Neural cell (in vitro differentiated cells): Measurements from ENCODE around the gene CLCNKB. TPM values are rescaled to one million over a fixed set of nuclear protein-coding genes. Genes with fewer than 3 reads are reported as not detected.
A peak's percentile ranks its signal among the peaks of the same experiment; 100 is the strongest.
"Not testable (repeated sequence)": the region's sequence is repeated elsewhere in the genome, so short reads cannot be mapped to it uniquely, and the experiment has no call there.

ENCODE experiments used
- H2AFZ ChIP-seq: fragments of 200-600, 300-800 bp; sonication (generic), shearing (Covaris generic); 2 replicates; pipeline ENCODE4 v1.6.0; 2014; ENCODE audit warnings: low read depth, mild to moderate bottlenecking, antibody characterized with exemption, low read length, moderate library complexity
- H3F3A ChIP-seq: fragments of 200-600 bp; shearing (Covaris generic); 2 replicates; pipeline ENCODE4 v1.6.1; 2016; ENCODE audit warnings: mild to moderate bottlenecking, moderate library complexity, mixed read lengths, antibody characterized with exemption, low read length; ENCODE audit not compliant: insufficient read depth, poor library complexity, severe bottlenecking
- H3K27ac ChIP-seq: fragments of 200-600, 300-800 bp; sonication (generic), shearing (Covaris generic); 2 replicates; pipeline ENCODE4 v1.5.1; 2014; ENCODE audit warnings: mild to moderate bottlenecking, low read length, moderate library complexity
- H3K27me3 ChIP-seq: fragments of 300-800, 200-600 bp; sonication (generic), shearing (Covaris generic); 2 replicates; pipeline ENCODE4 v1.6.0; 2014; ENCODE audit warnings: mild to moderate bottlenecking, low read depth, low read length, moderate library complexity; ENCODE audit not compliant: insufficient read depth
- H3K36me3 ChIP-seq: fragments of 300-800, 200-600 bp; sonication (generic), shearing (Covaris generic); 2 replicates; pipeline ENCODE4 v1.5.1; 2014; ENCODE audit warnings: mild to moderate bottlenecking, antibody characterized with exemption, low read length, moderate library complexity; ENCODE audit not compliant: insufficient read depth
- H3K4me2 ChIP-seq: fragments of 300-800, 200-600 bp; sonication (generic), shearing (Covaris generic); 2 replicates; pipeline ENCODE4 v1.6.0; 2014; ENCODE audit warnings: mild to moderate bottlenecking, low read length
- H3K4me3 ChIP-seq: fragments of 300-800, 200-600 bp; sonication (generic), shearing (Covaris generic); 2 replicates; pipeline ENCODE4 v1.5.1; 2014; ENCODE audit warnings: mild to moderate bottlenecking, low read length, moderate library complexity
- H3K79me2 ChIP-seq: fragments of 200-600 bp; shearing (Covaris generic); replicated peaks from 2 replicates; pipeline ENCODE4 v1.6.0; 2014; ENCODE audit warnings: mild to moderate bottlenecking, low read length, moderate library complexity; ENCODE audit not compliant: insufficient read depth
- H3K9ac ChIP-seq: fragments of 300-800, 200-600 bp; sonication (generic), shearing (Covaris generic); 2 replicates; pipeline ENCODE4 v1.6.1; 2016; ENCODE audit warnings: mild to moderate bottlenecking, low read length, mixed read lengths
- H3K9me2 ChIP-seq: fragments of 200-600 bp; shearing (Covaris generic); 2 replicates; pipeline ENCODE4 v1.6.1; 2016; ENCODE audit warnings: mild to moderate bottlenecking, low read length, mixed read lengths; ENCODE audit not compliant: insufficient read depth
- H3K9me3 ChIP-seq: fragments of 200-600, 300-800 bp; sonication (generic), shearing (Covaris generic); 2 replicates; pipeline ENCODE4 v1.6.1; 2016; ENCODE audit warnings: mild to moderate bottlenecking, mixed run types, low read length, moderate library complexity, mixed read lengths
- H4K20me1 ChIP-seq: fragments of 200-600 bp; shearing (Covaris generic); 2 replicates; pipeline ENCODE4 v1.6.1; 2016; ENCODE audit warnings: mild to moderate bottlenecking, mixed run types; ENCODE audit not compliant: insufficient read depth
- EZH2 ChIP-seq: fragments of 200-600, 300-800 bp; shearing (Covaris generic), sonication (generic); IDR thresholded peaks from 2 replicates; pipeline ENCODE4 v1.6.1; 2014; ENCODE audit warnings: antibody characterized with exemption, low read length, borderline replicate concordance, mild to moderate bottlenecking; ENCODE audit not compliant: insufficient read depth, poor library complexity, severe bottlenecking
- MXI1 ChIP-seq: fragments of 450-650 bp; conservative IDR thresholded peaks from 2 replicates; pipeline ENCODE4 v1.6.1; 2014; ENCODE audit warnings: antibody characterized with exemption, mild to moderate bottlenecking; ENCODE audit not compliant: poor library complexity, severe bottlenecking
- RAD21 ChIP-seq: fragments of 450-650 bp; conservative IDR thresholded peaks from 2 replicates; pipeline ENCODE4 v1.6.1; 2014; ENCODE audit warnings: antibody characterized with exemption, mild to moderate bottlenecking, moderate library complexity
- SMC3 ChIP-seq: fragments of 450-650 bp; conservative IDR thresholded peaks from 2 replicates; pipeline ENCODE4 v1.6.1; 2014; ENCODE audit warnings: antibody characterized with exemption, mild to moderate bottlenecking, moderate library complexity; ENCODE audit not compliant: poor library complexity
- polyA plus RNA-seq: library from polyadenylated mRNA; depleted of rRNA; stranded (reverse); fragments of >200 nt; gene quantifications from 2 replicates; pipeline ENCODE4 v1.2.3, GENCODE V29; 2014
- TF ChIP-seq, protein P1 (sequence below): fragments of 450-650 bp; IDR thresholded peaks from 2 replicates; pipeline ENCODE4 v1.5.1; 2014; ENCODE audit warnings: antibody characterized with exemption, mild to moderate bottlenecking, moderate library complexity; ENCODE audit not compliant: poor library complexity, severe bottlenecking

Gene CLCNKB
- polyA plus RNA-seq, 1 donor from 2014 or later = not detected

DNA sequence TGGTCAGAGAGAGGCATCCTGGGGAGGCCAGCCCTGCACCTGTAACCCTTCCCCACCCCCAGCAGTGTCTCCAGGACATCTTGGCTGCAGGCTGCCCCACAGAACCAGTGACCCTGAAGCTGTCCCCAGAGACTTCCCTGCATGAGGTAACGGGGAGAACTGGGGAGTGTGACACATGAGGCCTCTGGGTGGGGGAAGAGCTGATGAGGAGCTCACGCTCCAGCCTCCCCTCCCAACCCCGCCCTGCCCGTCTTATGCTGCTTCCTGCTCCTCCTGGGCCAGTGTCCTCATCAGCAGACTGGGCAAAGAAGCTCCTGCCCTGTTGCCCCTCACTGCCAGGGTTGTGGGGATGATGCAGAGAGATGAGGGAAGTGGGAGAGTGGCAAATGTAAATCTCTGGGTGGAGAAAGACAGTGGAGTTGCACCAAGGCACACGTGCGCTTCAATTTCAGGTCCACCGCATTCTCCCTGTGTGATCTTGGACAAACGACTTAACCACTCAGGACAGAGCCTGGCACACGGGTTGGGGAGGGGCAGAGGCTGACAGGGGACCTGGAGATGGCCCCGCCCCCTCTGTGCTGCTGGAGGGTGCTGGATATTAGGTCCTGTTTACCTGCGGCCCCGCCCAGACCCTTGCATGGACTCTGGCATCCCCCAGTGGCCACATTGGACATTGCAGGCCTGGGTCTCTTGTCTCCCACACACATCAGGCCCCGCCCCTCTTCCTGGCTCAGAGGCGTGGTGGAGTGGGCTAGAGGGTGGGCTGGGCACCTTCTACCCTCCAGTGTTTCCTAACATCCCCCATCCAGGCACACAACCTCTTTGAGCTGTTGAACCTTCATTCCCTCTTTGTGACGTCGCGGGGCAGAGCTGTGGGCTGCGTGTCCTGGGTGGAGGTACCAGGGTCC lies 12.3 kb downstream of the CLCNKB start:
- Histone ChIP-seq H3K4me2 (no peak overlapping the region), H3K9me3 (no peaks in the 10 kb centered on the region), H3F3A (no peaks in the 10 kb centered on the region), H3K9me2 (no peaks in the 10 kb centered on the region), H3K4me3 (no peak overlapping the region), H3K36me3 (no peaks in the 10 kb centered on the region), H3K27ac (no peak overlapping the region), H3K27me3 (no peaks in the 10 kb centered on the region), H4K20me1 (no peaks in the 10 kb centered on the region), H2AFZ (no peak overlapping the region), H3K9ac (no peak overlapping the region), H3K79me2 (no peaks in the 10 kb centered on the region)
- TF ChIP-seq, protein P1, sequence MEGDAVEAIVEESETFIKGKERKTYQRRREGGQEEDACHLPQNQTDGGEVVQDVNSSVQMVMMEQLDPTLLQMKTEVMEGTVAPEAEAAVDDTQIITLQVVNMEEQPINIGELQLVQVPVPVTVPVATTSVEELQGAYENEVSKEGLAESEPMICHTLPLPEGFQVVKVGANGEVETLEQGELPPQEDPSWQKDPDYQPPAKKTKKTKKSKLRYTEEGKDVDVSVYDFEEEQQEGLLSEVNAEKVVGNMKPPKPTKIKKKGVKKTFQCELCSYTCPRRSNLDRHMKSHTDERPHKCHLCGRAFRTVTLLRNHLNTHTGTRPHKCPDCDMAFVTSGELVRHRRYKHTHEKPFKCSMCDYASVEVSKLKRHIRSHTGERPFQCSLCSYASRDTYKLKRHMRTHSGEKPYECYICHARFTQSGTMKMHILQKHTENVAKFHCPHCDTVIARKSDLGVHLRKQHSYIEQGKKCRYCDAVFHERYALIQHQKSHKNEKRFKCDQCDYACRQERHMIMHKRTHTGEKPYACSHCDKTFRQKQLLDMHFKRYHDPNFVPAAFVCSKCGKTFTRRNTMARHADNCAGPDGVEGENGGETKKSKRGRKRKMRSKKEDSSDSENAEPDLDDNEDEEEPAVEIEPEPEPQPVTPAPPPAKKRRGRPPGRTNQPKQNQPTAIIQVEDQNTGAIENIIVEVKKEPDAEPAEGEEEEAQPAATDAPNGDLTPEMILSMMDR = peak; percentile 96
- TF ChIP-seq SMC3 (peak; percentile 88), MXI1 (no peak), EZH2 (no peak), RAD21 (peak; percentile 93)

DNA sequence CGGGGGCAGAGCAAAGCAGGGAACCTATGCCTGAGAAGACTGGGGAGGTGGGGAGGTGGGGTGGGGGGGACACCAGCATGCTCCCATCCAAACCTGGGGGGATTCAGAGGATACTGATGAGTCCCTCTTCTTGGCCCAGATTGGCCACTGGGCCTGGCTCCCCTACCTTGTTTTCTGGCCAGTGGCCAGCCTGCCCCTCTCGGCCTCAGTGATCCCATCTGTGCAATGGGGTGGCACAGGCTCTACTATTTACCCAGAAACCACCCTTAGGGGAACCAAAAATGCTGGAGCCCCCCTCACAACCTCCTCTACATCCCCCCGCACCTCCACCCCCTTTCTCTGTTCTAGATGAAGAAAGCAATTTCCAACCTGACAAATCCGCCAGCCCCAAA lies 12.9 kb downstream of the CLCNKB start:
- H3K27ac ChIP-seq, H3K79me2 ChIP-seq, H3K9ac ChIP-seq, H2AFZ ChIP-seq, H3K4me2 ChIP-seq, H3K9me2 ChIP-seq, H3K27me3 ChIP-seq, H3F3A ChIP-seq, H3K4me3 ChIP-seq, H3K9me3 ChIP-seq, H3K36me3 ChIP-seq, H4K20me1 ChIP-seq: not testable (repeated sequence)

DNA sequence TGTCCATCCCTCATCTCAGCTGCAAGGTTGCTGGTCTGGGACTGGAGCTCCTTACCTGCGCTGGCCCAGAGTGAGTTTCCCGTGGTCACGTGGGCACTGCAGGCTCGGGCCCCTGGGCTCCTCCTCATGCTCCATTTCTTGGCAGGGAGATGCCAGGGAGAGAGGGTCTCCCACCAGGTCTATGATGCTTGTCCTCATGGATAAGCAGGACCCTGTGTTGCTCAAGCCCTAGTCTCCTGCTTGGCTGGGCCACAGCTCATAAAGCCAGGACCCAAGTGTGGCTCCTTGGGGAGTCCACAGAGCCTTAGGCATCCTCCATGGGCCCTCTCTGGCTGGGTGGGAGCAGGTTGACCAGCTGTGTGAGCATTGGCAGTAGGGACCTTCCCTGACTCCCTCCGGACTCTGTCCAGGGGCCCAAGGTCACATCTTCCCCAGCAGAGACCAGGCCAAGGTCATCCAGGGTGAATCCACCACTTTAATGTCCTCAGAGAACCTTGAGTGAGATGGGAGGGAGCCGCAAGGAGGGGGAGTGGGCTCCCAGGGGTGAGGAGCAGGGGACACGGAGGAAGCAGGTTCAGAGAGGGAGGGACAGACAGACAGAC lies 13.8 kb downstream of the CLCNKB start:
- not testable (repeated sequence) for H3K9ac ChIP-seq, H3K27me3 ChIP-seq, H3K9me2 ChIP-seq, H3K36me3 ChIP-seq, H3F3A ChIP-seq, H3K9me3 ChIP-seq, H3K27ac ChIP-seq, H4K20me1 ChIP-seq, H3K4me2 ChIP-seq, H3K79me2 ChIP-seq, H2AFZ ChIP-seq, H3K4me3 ChIP-seq

DNA sequence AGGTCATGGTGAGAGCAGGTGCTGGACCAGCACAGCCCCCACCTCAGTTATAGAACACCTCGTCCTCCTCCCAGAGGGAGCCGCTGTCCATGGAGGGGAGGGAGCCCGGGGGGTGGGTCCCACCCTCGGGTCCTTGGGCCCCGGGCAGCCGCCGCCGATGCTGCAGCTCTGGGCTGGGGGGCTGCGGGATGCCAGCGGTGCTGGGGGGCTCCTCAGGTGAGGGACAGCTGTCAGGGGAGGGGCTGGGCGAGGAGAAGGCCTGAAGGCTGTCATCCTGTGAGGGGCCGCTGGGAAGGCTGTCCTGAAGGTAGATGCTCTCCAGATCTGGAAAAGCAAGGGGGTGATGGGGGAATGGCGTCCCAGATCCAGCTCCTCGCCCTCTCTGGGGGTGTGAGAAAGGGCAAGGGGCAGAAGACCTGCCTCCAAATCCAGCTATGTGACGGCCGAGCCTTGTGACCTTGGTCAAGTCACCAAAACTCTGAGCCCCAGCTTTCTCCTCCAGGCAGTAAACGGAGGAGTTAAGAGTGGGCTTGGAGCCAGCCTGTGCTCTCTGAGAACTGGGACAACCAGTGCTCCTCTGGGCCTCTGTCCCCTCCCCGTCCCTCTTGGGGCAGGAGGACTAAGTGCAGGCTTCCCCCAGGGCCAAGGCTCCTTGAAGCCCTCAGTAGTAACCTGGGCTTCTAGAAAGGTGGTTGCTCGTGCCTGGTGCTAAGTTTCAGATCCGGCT lies 15.0 kb downstream of the CLCNKB start:
- not testable (repeated sequence) for H3K27ac ChIP-seq, H3K4me3 ChIP-seq, H3F3A ChIP-seq

More for the DNA sequence above, 15.0 kb downstream of the CLCNKB start:
- not testable (repeated sequence) for H3K4me2 ChIP-seq, H3K36me3 ChIP-seq, H3K9me2 ChIP-seq, H3K9me3 ChIP-seq, H4K20me1 ChIP-seq, H3K27me3 ChIP-seq, H3K9ac ChIP-seq, H2AFZ ChIP-seq, H3K79me2 ChIP-seq
